Measurements from ENCODE around the gene IL33. TPM values are rescaled to one million over a fixed set of nuclear protein-coding genes. Genes with fewer than 3 reads are reported as not detected.

IL33 gene
- total RNA-seq, 1 donor from 2014 or later = 4.5 TPM

DNA sequence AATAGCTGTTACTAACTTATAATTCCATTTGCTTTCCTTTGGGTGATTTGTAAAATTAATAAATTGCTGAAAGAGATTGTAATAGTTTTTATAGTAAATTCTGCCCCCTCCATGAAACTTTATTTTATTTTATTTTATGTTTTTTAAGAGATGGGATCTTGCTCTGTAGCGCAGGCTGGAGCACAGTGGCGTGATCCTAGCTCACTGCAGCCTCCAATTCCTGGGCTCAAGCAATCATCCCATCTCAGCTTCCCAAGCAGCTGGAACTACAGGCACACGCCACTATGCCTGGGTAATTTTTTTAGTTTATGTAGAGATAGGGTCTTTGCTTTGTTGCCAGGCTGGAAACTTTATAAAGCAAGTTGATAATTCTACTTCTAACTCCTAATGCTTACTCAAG lies 395 bp downstream of the IL33 start:
- DNase-seq (ENCODE audit: extremely low read depth, low read depth, low spot score) = no peak

DNA sequence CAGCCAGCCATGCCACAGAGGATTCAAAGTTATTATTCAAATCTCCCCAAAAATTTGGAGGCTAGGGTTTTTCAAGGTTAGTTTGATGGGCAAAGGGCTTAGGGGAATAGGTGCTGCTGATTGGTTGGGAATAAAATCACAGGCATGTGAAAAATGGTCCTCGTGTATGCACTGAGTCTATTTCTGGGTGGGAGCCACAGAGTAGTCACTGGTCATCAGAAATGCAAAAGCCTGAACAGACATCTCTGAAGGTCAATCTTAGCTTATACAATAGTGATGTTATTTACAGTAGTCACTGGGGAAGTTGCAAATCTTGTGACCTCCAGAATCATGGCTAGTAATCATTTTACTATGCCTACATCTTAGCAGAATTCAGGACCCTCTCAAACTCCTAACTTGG lies 1.3 kb downstream of the IL33 start:
- DNase-seq (ENCODE audit: extremely low read depth, low read depth, low spot score) = no peak

DNA sequence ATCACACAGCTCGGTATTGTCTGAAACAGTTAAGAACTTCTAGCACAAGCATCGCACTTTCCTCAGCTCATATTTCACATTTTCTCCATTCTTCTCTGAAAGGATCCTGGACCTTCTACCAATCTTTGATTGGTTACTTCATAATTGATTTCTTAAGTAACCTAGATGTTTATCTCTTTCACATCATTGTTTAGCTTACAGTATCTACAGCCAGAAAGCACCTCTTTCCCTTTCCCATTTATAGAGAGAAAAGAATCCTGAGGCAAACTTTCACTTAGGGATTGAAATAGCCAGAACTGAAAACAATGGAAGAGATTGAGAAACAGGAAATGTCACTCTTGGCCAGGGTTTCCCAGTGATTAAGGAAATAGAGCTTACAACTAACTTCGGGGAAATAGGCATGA lies 2.5 kb downstream of the IL33 start:
- DNase-seq (ENCODE audit: extremely low read depth, low read depth, low spot score) = peak; percentile 92

- no peak for DNase-seq (ENCODE audit: extremely low read depth, low read depth, low spot score)
Observed at GRCh38 chr9:6219040-6219439, 3.4 kb downstream of the IL33 start.

DNA sequence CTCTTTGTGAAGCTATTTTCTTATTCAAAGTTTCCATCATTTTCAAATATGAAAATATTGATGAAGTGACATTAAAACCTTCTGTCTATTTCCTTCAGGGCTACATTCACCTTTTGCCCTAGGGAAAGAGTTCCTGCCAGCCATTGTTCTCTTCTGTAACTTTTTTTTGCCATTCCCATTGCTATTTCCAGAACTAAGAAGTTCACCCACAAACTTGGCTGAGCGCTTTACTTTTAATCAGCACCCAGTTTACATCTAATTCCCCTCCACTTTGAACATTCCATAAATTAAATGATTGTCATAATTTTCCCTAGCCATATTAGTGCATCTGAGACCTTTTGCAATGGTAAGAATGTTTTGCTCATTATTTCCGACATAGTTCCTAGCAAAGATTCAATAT lies 4.4 kb downstream of the IL33 start:
- DNase-seq (ENCODE audit: extremely low read depth, low read depth, low spot score) = no peak

DNA sequence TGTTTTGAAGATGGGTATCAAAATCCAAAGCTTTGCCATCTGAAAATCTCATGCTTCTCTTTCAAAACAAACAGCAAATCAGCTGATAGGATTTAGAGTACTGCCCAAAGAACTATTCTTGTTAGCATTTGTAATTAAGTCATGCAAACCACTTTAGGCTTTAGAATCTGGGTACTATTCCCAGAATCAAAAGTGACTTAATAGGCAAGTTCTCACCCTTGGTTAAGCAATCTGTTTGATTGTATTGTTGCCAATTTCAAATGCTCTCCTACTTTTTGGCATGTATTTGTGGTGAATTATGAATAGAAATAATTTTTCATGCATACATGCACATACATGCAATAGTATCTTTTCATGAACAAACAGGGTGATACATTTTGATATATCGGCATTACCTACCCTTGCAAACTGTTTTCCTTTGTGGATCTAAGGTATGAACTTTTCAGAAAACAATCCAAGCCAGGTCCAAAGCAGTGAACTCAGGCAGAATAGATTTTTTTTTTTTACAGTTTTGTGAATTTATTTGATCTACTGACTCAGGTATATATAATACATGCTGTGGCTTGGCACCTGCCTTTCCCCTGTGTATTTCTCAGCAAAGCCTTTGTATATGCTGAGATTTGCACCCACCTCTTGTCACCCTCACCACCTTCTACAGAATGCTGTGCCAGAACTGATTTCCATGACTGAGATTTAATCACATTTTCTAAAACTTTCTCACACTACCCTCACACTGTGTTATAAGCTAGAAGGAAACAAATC lies 9.0 kb downstream of the IL33 start:
- no peak for DNase-seq (ENCODE audit: extremely low read depth, low read depth, low spot score)

DNA sequence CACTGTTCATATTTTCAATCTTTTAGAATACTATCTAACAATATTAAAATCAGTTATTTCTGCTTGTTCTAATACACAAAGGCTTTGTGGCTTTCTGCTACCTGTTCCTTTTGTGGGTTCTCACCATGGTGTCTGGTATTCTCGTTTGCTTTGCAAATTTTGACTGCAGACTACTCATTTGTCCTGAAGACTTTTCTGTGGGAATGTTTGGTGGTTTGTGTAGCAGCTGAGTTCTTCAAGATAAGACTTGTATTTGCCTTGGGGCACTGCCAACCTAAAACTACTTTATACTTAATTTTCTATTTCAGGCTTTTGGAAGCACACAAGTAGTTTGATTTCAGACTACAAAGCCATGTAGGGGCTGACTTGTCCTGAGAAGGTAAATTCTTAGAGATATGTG lies 11.1 kb downstream of the IL33 start:
- no peak for DNase-seq (ENCODE audit: extremely low read depth, low read depth, low spot score)

- DNase-seq (ENCODE audit: extremely low read depth, low read depth, low spot score) = no peak
Observed at GRCh38 chr9:6229186-6229585, 13.6 kb downstream of the IL33 start.

GRCh38 chr9:6229619-6230018 lies 14.0 kb downstream of the IL33 start:
- no peak for DNase-seq (ENCODE audit: extremely low read depth, low read depth, low spot score)

- DNase-seq (ENCODE audit: extremely low read depth, low read depth, low spot score) = no peak
Observed at GRCh38 chr9:6230037-6230780, 14.6 kb downstream of the IL33 start.

- no peak for DNase-seq (ENCODE audit: extremely low read depth, low read depth, low spot score)
Observed at GRCh38 chr9:6232336-6232945, 16.8 kb downstream of the IL33 start.

DNA sequence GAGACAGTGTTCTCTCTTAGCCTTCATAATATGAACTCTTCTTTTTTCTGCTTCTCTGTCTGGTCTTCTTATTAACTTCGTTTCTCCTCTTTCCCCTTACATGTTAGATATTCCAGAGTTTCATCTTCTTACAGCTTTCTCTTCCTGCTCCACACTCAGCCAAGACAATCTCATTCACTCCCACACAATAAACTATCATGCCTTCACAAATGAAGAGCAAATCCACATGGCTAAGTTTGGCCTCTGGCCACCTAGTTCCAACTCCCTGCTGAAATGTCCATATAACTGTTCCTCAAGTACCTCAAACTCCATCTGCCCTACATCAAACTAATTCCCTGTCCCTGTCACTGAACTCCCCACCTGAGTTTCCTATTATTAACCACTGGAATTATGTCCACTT lies 18.4 kb downstream of the IL33 start:
- no peak for DNase-seq (ENCODE audit: extremely low read depth, low read depth, low spot score)

GRCh38 chr9:6237267-6237666 lies 21.7 kb downstream of the IL33 start:
- no peak for DNase-seq (ENCODE audit: extremely low read depth, low read depth, low spot score)

DNA sequence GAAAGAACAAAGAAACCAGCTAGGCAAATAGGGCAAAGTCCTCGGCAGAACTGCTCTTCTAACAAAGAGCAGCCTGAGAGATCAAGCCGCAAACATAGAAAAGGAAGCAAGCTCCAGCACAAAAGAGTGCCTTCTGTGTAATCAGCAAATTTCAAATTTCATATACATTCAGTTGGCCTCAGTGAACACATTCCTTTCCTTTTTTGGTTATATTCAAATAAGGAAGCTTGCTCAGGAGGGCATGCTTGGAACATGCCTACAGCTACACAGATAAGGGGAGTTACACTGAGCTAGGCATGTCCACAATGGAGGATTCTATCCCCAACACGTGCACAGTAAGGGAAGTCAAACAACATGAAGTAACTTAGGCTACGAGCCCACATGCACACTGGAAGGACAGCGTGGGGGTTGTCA lies 23.4 kb downstream of the IL33 start:
- DNase-seq (ENCODE audit: extremely low read depth, low read depth, low spot score) = no peak

- no peak for DNase-seq (ENCODE audit: extremely low read depth, low read depth, low spot score)
Observed at GRCh38 chr9:6239694-6240093, 24.1 kb downstream of the IL33 start.

DNA sequence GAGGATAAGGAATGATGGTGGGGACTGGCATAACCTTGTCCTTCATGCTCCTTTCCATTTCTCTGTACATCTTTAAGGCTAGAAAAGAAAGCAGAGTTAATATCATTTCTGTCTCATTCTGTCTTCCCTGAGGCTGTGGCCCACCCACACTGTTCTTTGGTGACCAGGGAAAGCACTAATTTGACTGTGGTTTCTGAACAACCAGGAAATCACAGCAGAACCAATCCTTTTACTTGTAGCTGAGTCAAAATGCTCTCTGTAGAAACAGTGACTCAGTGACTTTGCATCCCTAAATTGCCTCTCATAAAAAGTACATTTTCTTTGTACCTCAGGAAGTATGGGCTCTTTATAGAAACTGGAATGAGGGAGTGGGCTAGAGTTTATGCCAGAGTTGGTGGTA lies 28.1 kb downstream of the IL33 start:
- DNase-seq (ENCODE audit: extremely low read depth, low read depth, low spot score) = no peak

DNA sequence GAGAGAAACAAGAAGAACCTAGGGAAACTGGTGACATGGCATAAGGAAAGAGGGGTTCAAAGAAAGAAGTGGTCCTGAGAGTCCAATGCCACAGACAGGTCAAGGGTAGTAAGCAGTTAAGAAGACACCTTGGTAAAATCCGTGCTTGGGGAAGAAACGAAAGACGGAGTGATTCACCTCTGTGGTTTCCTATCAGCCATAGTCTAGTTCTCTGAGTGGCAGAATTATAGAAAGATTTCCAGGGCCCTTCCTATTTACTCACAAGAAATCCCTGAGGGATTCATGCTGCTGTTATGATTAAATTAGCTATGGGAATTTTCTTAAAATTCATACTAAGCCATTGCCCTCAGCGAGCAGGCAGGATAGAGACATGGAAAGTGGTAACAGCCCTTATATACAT lies 31.7 kb downstream of the IL33 start:
- no peak for DNase-seq (ENCODE audit: extremely low read depth, low read depth, low spot score)

DNA sequence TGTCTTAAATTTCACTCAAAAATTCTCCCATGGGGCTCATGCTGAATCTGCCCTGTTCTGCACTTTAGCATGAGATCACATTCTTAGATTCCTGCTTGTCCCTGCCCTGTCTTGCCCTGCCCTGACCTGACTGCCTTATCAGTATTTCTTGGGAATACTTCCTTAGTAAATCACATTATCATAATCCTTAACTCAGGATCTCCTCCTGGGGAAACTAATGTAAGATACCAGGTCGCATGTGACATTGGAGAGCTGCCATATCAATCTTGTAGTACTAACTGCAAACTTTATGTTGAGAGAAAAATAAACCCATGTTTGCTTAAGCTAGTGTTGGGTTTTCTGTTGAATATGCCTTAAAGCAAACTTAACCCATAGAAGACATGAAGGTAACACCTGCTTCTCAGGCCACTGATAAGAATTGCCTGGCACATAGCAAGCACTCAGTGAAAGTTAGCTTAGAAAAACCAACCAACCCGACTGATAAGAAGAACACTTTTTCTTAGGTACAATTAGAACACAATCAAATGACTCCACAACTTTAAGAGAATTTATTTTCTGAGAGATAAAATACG lies 53.3 kb downstream of the IL33 start:
- DNase-seq (ENCODE audit: extremely low read depth, low read depth, low spot score) = no peak

GRCh38 chr9:6270896-6271295 lies 55.3 kb downstream of the IL33 start:
- DNase-seq (ENCODE audit: extremely low read depth, low read depth, low spot score) = no peak

GRCh38 chr9:6271508-6272228 lies 56.1 kb downstream of the IL33 start:
- DNase-seq (ENCODE audit: extremely low read depth, low read depth, low spot score) = no peak

DNA sequence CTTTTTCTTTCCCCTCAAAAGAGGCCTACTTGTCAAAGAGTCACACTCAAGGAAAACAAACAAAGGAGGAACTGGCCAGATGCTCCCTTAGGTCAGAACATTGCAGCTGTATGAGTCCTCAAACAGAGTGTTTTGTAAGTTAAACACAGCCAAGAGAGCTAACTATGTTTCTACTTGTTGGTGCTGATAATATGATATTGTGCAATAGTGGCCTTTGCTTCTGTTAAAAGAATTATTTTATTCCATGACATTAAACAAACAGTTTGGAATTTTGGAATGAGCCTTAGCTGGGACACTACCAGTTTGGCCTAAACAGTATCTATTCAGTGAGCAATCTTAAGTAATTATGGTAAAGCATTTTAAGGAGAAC lies 56.6 kb downstream of the IL33 start:
- no peak for DNase-seq (ENCODE audit: extremely low read depth, low read depth, low spot score)
